Muscle of back (tissue), 11 donors: ENCODE data around the gene CTDSPL2. TPM values are rescaled to one million over a fixed set of nuclear protein-coding genes. Genes with fewer than 3 reads are reported as not detected.
"Not testable (repeated sequence)": the region's sequence is repeated elsewhere in the genome, so short reads cannot be mapped to it uniquely, and the experiment has no call there.

ENCODE experiments used
- DNase-seq, 3 donors: peaks; one replicate each; pipeline versions ENCODE4 v3.0.0 to v3.0.0-alpha.2; 2013
- polyA plus RNA-seq, 10 donors: library from polyadenylated mRNA; unstranded; fragments of 120-200 nt; gene quantifications; one replicate each; pipeline ENCODE4 v1.2.1, GENCODE V29; 2013; ENCODE audit not compliant: insufficient read length in 10 of 10

The CTDSPL2 gene
- polyA plus RNA-seq, 10 donors: 33.9 to 46.6 (median 41.6) TPM

DNA sequence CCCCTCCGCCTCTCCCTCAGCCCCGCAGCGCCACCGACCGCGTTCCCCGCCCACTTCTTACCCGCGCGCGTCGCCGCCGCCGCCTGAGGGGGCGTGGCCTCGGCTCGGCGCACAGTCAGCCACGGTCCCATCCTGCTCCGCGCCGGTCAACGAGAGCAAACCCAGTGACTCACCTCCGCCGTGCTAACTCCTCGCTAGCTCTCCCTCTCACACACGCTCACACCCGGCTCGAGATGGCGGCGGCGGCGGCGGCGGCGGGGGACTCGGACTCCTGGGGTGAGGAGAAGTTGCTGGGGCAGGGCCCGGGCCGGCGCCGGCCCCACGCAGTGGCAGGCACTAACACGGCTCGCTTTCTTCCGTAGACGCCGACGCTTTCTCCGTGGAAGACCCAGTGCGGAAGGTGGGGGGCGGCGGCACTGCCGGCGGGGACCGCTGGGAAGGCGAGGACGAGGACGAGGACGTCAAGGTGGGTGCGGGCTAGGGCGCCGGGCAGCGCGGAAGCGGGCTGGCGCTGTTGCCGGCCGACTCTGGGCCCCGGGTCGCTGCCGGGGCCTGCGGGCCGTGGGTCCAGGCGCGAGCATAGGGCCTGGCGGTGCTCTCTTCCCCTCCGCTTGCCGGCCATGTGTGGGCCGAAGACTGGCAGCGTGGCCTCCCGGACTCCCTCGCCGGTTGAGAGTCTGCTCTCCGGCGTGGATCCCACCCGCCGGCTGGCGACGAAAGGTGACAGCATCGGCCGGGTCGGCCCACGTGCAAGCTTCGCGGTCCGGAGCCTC is 109.7 kb downstream of the CTDSPL2 start, which contains the start of gene EIF3J:
EIF3J (plus strand) TSS at position 186 of the 773 bp plus-strand sequence; CDS start at position 234, 48 bp downstream.
- peak; percentile 97 to 98 (median 98) for DNase-seq

DNA sequence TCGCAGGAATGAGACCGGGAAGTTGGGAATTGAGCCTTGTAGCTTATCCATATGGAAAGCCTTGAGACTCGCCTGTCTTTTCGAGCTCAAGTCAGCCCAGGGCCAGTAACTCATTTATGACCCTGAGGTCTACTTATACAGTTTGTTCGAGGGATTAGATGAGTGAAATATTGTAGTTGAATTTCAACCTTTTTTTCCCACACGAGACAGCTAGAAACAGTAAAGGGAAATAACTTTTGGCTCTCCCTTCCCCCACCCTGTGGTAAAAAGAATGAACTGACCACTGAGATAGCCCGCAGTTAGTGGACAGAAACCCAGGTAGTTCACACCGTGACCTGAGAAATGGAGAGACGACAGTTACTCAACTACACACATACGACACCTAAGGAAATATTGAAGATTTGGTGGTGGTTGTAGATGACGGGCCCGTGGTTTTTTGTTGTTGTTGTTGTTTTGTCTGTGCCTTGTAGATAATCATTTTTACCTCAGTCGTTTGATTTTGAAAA is 110.4 kb downstream of the CTDSPL2 start:
- no peak for DNase-seq

DNA sequence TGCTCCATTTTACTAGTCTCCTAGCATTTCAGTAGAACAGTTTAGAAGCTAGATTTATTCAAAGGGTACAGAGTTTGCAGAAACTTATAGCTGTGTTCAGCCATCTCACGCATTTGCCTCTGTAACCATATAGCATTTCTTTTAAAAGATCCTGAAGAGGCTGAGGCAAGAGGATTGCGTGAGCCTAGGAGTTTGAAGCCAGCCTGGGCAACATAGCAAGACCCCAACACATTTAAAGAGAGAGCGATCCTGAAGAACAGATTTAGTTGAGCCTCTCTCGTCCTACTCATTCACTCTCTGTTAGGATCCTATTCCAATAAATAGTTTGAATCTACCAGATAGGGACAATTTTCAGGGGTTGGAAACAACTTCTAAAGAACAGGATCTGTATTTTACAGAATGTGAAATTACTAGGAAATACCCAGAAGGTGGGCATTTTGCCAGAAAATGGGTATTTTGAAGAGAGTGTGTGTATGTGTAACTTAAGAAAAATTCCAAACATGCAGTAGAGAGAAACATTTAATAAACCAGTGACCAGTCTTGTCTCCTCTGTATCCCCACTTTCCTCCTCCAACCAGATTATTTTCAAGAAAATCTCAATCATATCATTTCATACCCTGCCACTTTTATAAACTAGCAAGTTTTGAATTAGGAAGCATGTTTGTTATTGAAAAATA is 114.0 kb downstream of the CTDSPL2 start:
- peak in 1 of 3 donors; percentile 70 for DNase-seq

- DNase-seq: no peak
Measured at GRCh38 chr15:44542596-44542995, 115.2 kb downstream of the CTDSPL2 start.

- not testable (repeated sequence) for DNase-seq
Measured at GRCh38 chr15:44544745-44545144, 117.3 kb downstream of the CTDSPL2 start.

DNA sequence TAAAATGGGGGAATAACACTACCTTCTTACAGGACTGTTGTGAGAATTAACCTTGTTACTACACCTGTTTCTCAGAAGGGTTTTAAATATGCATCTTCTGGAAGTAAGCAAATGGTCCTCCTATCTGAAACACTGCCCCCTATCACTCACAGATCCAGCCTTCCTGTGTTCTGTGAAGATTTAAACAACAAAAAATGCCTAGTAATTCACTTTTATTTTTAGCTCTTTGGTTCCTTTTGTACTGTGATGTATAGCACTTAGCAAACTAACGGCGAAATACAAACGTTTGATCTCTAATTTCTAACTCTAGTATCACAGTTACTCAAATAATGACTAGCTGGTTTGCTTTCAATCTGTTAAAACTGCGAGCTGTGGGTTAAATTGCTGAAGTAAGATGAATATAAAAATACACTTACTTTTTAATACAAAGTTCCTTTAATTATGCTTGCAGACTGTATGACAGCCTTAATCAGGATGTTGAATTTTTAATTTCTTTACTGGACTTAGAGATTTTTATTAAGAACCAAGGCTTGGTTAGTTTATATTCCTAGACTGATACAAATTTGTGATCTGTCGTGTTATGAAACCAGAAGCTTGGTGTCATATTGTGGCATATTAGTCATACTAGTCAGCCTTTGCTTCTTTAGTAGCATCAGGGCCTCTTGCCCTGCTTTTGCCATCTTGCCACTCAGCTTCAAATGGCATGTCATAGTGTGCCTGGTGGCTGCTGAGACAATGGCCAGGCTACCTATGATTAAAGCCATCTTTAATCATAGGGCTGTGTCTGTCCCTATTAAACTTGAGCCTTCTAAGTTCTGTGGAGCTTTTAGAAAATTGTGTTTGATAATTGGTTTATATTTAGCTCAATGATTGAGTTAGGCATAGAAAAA is 118.7 kb downstream of the CTDSPL2 start:
- no peak for DNase-seq

- DNase-seq: not testable (repeated sequence)
Measured at GRCh38 chr15:44549152-44549551, 121.7 kb downstream of the CTDSPL2 start.

DNA sequence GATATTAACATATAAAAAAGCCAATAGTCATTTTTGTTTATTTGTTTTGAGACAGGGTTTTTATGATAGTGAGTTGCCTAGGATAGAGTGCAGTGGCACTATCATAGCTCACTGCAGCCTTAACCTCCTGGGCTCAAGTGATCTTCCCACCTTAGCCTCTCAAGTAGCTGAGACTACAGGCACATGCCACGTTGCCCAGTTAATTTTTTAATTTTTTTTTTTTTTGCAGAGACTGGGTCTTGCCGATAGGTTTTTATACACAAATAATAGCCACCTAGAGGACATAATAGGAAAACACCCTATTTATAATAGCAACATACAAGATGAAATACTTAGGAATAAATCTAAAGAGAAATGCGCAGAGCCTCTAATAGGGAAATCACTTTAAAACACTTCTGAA is 122.8 kb downstream of the CTDSPL2 start:
- DNase-seq: no peak

DNA sequence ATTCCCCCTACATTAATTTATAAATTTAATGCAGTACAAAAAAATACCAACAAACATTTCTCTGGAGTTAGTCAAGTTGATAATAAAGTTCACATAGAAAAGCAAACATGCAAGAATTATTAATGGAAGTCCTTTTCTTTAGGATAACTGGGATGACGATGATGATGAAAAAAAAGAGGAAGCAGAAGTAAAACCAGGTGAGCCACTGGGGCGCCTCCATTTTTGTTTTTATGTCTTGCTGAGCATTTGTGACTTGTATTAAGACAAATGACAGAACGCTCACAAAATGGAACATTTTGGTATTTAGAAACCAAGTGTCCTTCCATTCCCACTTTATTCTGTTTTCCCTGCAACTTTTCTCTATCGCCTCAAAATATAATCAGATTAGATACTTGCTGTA is 123.3 kb downstream of the CTDSPL2 start:
- DNase-seq: no peak

DNA sequence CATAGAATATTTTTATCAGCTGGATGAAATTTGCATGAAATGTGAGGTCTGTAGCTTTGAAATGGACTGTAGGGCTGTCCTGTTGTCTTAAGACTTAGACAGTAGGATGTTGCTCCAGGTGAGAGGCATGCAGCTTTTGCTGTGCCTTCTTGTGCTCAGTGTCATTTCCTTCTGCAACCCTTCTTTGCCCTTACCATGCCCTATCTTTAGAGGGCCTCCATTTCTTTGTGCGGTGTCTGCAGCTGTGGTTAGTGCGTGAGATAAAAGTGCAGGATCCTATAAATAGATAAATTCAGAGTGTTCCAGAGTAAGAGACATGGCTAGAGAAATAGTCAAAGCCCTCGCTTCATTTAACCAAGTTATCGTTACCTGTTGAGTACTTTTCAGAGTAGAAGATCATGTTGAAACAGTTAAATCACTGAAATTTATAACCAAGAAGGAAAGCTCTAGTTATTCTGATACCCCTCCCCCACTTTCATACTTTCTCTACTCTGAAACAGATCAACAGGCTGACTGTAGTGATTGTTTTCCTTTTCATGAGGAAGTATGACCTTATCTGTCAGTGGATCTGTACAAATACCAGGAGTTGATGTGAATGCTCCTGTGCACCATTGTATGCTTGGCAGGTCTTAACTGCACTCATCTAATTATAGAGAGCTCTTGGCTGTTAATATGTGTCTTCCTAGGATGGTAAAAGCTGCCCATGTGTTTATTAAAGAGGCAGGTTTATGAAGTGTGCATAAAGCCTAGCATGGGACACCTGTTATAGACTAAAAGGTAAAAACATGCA is 127.7 kb downstream of the CTDSPL2 start:
- no peak for DNase-seq

DNA sequence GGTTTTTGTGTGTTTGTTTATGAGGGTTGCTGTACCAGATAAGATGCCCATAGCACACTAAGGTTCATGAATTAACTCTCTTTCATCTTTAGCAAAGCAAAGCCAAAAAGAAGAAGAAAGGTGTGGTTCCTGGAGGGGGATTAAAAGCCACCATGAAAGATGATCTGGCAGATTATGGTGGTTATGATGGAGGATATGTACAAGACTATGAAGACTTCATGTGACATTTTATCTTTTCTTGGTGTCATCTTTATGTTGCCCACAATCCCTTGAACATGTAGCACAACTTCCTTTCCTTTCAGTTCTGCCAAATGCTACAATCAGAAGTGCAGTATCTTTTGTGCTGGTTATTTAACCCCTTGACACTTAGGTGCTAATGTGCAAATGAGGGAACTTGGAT is 133.5 kb downstream of the CTDSPL2 start:
- DNase-seq: not testable (repeated sequence)

GRCh38 chr15:44565387-44566154 is 138.1 kb downstream of the CTDSPL2 start:
- DNase-seq: no peak

DNA sequence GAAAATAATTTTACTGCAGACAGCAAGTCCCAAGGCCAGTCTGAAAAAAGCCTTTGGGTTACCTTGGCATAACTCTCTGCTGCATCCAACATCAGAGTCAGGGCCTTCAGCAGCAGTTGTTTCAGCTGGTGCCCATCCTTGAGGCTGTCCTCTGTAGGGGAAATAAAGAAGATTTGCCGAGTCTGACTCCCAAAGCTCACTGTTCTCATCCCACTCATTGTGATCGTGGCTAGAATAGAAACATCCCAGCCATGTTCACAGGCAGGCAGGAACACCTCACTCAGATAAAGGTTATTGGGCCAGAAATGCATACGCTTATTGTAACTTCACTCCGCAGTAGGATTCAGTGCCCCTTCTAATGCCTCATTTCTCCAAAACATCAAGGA is 138.7 kb downstream of the CTDSPL2 start:
- DNase-seq: no peak

GRCh38 chr15:44568338-44568737 is 140.9 kb downstream of the CTDSPL2 start:
- no peak for DNase-seq

DNA sequence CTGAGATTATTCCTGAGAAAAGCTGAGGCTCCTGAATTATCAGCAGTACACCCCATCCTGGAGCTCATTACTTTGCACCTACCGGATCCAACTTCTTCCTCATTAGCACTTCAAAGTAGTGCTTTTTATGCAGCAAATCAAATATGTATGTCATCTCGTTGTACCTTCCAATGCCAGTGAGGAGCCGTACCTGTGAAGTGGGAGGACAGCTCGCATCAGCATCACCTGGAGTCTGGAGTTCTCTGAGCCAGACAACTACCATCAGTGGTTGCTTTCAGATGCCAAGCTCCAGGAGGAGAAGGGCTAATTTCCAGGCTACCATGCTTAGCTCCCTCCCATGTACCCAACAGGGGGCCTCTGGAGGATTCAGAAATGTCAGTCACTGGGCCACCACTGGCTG is 141.9 kb downstream of the CTDSPL2 start:
- DNase-seq: no peak

DNA sequence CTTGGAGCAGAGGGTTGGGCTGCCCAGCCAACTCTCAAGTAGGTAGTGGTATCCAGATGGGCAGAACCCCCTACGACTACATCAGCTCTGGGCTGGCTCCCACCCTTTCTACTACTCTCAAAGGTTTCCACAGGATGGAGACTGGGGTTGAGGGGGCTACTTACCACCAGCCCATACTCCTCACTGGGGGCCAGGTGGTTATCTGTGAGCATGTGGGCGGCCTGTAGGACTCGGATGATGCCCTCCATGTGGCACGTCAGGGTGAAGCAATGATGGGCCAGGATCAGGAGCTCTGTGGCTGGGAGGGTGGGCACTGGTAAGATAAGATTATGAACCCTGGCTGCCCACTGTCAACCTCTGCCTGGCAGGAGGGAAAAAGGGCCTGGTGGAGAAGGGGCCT is 142.9 kb downstream of the CTDSPL2 start:
- no peak for DNase-seq

GRCh38 chr15:44573386-44573785 is 146.0 kb downstream of the CTDSPL2 start:
- DNase-seq: peak in 1 of 3 donors; percentile 10

- DNase-seq: no peak
Measured at GRCh38 chr15:44574734-44575133, 147.3 kb downstream of the CTDSPL2 start.
